ENCODE data around the gene RIPOR2. TPM values are rescaled to one million over a fixed set of nuclear protein-coding genes. Genes with fewer than 3 reads are reported as not detected.
"Not testable (repeated sequence)": the region's sequence is repeated elsewhere in the genome, so short reads cannot be mapped to it uniquely, and the experiment has no call there.

Gene RIPOR2
- total and polyA plus RNA-seq, 7 donors = 1.6 to 29.7 (median 6.1) TPM

GRCh38 chr6:24757611-24758010, 178.1 kb downstream of the RIPOR2 start:
- no peaks in the 10 kb centered on the region for H3K36me3 ChIP-seq
- no peaks in the 10 kb centered on the region for H3K9me3 ChIP-seq
- intact Hi-C loops (cut with DNase I) = no loop called here
- no peaks in the 10 kb centered on the region for H3K4me1 ChIP-seq
- no peak overlapping the region for H3K27ac ChIP-seq
- no peak overlapping the region for H3K4me3 ChIP-seq
- WGBS, 2 donors = 88 to 92% methylated on average over 6 of the region's 6 CpGs
- DNase-seq = no peak
- no peaks in the 10 kb centered on the region for H3K27me3 ChIP-seq
- TF ChIP-seq POLR2A (IDR thresholded peaks at IDR 0.05) (no peak), CTCF (IDR thresholded peaks at IDR 0.05) (no peak), POLR2AphosphoS5 (IDR thresholded peaks at IDR 0.05) (no peak), EP300 (IDR thresholded peaks at IDR 0.05) (no peak)

- intact Hi-C loops (cut with DNase I) = no loop called here
- no peak for DNase-seq
These were observed 180.5 kb downstream of the RIPOR2 start for GRCh38 chr6:24755279-24755678.

GRCh38 chr6:24754378-24754777, 181.4 kb downstream of the RIPOR2 start:
- DNase-seq; H3K27me3 ChIP-seq; intact Hi-C loops (cut with DNase I); H3K27ac ChIP-seq; H3K4me1 ChIP-seq; H3K4me3 ChIP-seq; H3K36me3 ChIP-seq; H3K9me3 ChIP-seq: not testable (repeated sequence)
- WGBS, 2 donors = 93 to 95% methylated on average over 4 of the region's 4 CpGs

More at GRCh38 chr6:24755279-24755678, 180.5 kb downstream of the RIPOR2 start:
- no peaks in the 10 kb centered on the region for H3K4me1 ChIP-seq
- TF ChIP-seq EP300 (IDR thresholded peaks at IDR 0.05) = no peak
- no peak for TF ChIP-seq POLR2A (IDR thresholded peaks at IDR 0.05)
- TF ChIP-seq CTCF (IDR thresholded peaks at IDR 0.05) = no peak
- H3K9me3 ChIP-seq = no peaks in the 10 kb centered on the region
- no peaks in the 10 kb centered on the region for H3K36me3 ChIP-seq
- no peak overlapping the region for H3K27ac ChIP-seq
- H3K27me3 ChIP-seq = no peaks in the 10 kb centered on the region
- no peak overlapping the region for H3K4me3 ChIP-seq

Other genes starting within 250 kb of the RIPOR2 start
- gene C6orf62, start 216.8 kb downstream of the RIPOR2 start, total RNA-seq = 10 to 100 TPM; 27.0 to 34.2 (median 32.3) TPM
- gene C6orf62, start 216.8 kb downstream of the RIPOR2 start, polyA plus RNA-seq = 10 to 100 TPM; 30.6 to 60.9 (median 37.9) TPM
- 1 to 10 TPM; 4.4 to 9.7 (median 8.2) TPM for gene GMNN, start 161.0 kb downstream of the RIPOR2 start, total RNA-seq
- 10 to 100 TPM; 35.7 to 71.7 (median 52.9) TPM for gene GMNN, start 161.0 kb downstream of the RIPOR2 start, polyA plus RNA-seq
- not detected for gene ARMH2, start 137.0 kb downstream of the RIPOR2 start, total RNA-seq
- under 1 TPM in 1 of 3 donors, not detected in 2; 0.10 TPM for gene ARMH2, start 137.0 kb downstream of the RIPOR2 start, polyA plus RNA-seq